Measurements from ENCODE around the gene METTL22.

Gene METTL22

GRCh38 chr16:8583732-8584131 is 37.8 kb upstream of the METTL22 start:
- Histone ChIP-seq H3K9me3 (ENCODE audit: control insufficient read depth in 1 of 2, low read length in 2 of 2) (no peaks in the 10 kb centered on the region), H3K27me3 (ENCODE audit: low read depth, low read length) (peaks cover 10% of the 10 kb centered on the region), H3K27ac (ENCODE audit: low read length) (no peak overlapping the region), H3K4me1 (ENCODE audit: control insufficient read depth in 1 of 2, insufficient read depth in 2 of 2, low read length in 2 of 2) (no peaks in the 10 kb centered on the region), H3K4me3 (ENCODE audit: low read depth in 1 of 2, low read length in 2 of 2) (no peak overlapping the region), H3K36me3 (ENCODE audit: control insufficient read depth in 1 of 2, insufficient read depth in 2 of 2, low read length in 2 of 2) (no peaks in the 10 kb centered on the region)

GRCh38 chr16:8585041-8585440 is 36.5 kb upstream of the METTL22 start:
- H3K36me3 ChIP-seq (ENCODE audit: control insufficient read depth in 1 of 2, insufficient read depth in 2 of 2, low read length in 2 of 2): no peaks in the 10 kb centered on the region
- H3K27me3 ChIP-seq (ENCODE audit: low read depth, low read length): peaks cover 20% of the 10 kb centered on the region
- H3K4me1 ChIP-seq (ENCODE audit: control insufficient read depth in 1 of 2, insufficient read depth in 2 of 2, low read length in 2 of 2): peaks cover 0 to 10% of the 10 kb centered on the region in 2 donors
- no peaks in the 10 kb centered on the region for H3K9me3 ChIP-seq (ENCODE audit: control insufficient read depth in 1 of 2, low read length in 2 of 2)
- H3K4me3 ChIP-seq (ENCODE audit: low read depth in 1 of 2, low read length in 2 of 2): no peak overlapping the region
- H3K27ac ChIP-seq (ENCODE audit: low read length): no peak overlapping the region

- H3K4me3 ChIP-seq (ENCODE audit: low read depth in 1 of 2, low read length in 2 of 2): no peak overlapping the region
- H3K36me3 ChIP-seq (ENCODE audit: control insufficient read depth in 1 of 2, insufficient read depth in 2 of 2, low read length in 2 of 2): no peaks in the 10 kb centered on the region
- H3K27ac ChIP-seq (ENCODE audit: low read length): no peak overlapping the region
- H3K27me3 ChIP-seq (ENCODE audit: low read depth, low read length): peaks cover 29% of the 10 kb centered on the region
- no peaks in the 10 kb centered on the region for H3K9me3 ChIP-seq (ENCODE audit: control insufficient read depth in 1 of 2, low read length in 2 of 2)
- H3K4me1 ChIP-seq (ENCODE audit: control insufficient read depth in 1 of 2, insufficient read depth in 2 of 2, low read length in 2 of 2): peaks cover 0 to 13% of the 10 kb centered on the region in 2 donors
Measured at GRCh38 chr16:8585857-8586256, 35.6 kb upstream of the METTL22 start.

- Histone ChIP-seq H3K27me3 (ENCODE audit: low read depth, low read length) (peaks cover 36% of the 10 kb centered on the region), H3K4me1 (ENCODE audit: control insufficient read depth in 1 of 2, insufficient read depth in 2 of 2, low read length in 2 of 2) (peaks cover 0 to 13% of the 10 kb centered on the region in 2 donors), H3K36me3 (ENCODE audit: control insufficient read depth in 1 of 2, insufficient read depth in 2 of 2, low read length in 2 of 2) (no peaks in the 10 kb centered on the region), H3K4me3 (ENCODE audit: low read depth in 1 of 2, low read length in 2 of 2) (no peak overlapping the region), H3K27ac (ENCODE audit: low read length) (no peak overlapping the region), H3K9me3 (ENCODE audit: control insufficient read depth in 1 of 2, low read length in 2 of 2) (no peaks in the 10 kb centered on the region)
Measured at GRCh38 chr16:8587065-8587464, 34.4 kb upstream of the METTL22 start.

GRCh38 chr16:8588682-8589056 is 32.8 kb upstream of the METTL22 start:
- H3K4me1 ChIP-seq (ENCODE audit: control insufficient read depth in 1 of 2, insufficient read depth in 2 of 2, low read length in 2 of 2): peaks cover 0 to 13% of the 10 kb centered on the region in 2 donors
- no peak overlapping the region for H3K4me3 ChIP-seq (ENCODE audit: low read depth in 1 of 2, low read length in 2 of 2)
- H3K9me3 ChIP-seq (ENCODE audit: control insufficient read depth in 1 of 2, low read length in 2 of 2): no peaks in the 10 kb centered on the region
- peaks cover 37% of the 10 kb centered on the region for H3K27me3 ChIP-seq (ENCODE audit: low read depth, low read length)
- H3K36me3 ChIP-seq (ENCODE audit: control insufficient read depth in 1 of 2, insufficient read depth in 2 of 2, low read length in 2 of 2): no peaks in the 10 kb centered on the region
- H3K27ac ChIP-seq (ENCODE audit: low read length): no peak overlapping the region

- Histone ChIP-seq H3K36me3 (ENCODE audit: control insufficient read depth in 1 of 2, insufficient read depth in 2 of 2, low read length in 2 of 2) (no peaks in the 10 kb centered on the region), H3K4me1 (ENCODE audit: control insufficient read depth in 1 of 2, insufficient read depth in 2 of 2, low read length in 2 of 2) (peaks cover 0 to 13% of the 10 kb centered on the region in 2 donors), H3K27me3 (ENCODE audit: low read depth, low read length) (peaks cover 39% of the 10 kb centered on the region), H3K9me3 (ENCODE audit: control insufficient read depth in 1 of 2, low read length in 2 of 2) (no peaks in the 10 kb centered on the region), H3K27ac (ENCODE audit: low read length) (no peak overlapping the region), H3K4me3 (ENCODE audit: low read depth in 1 of 2, low read length in 2 of 2) (no peak overlapping the region)
Measured at GRCh38 chr16:8589057-8589899, 32.2 kb upstream of the METTL22 start.

- Histone ChIP-seq H3K27ac (ENCODE audit: low read length) (no peak within 1 kb of the TSS), H3K4me1 (ENCODE audit: control insufficient read depth in 1 of 2, insufficient read depth in 2 of 2, low read length in 2 of 2) (peaks cover 0 to 13% of the 10 kb centered on the region in 2 donors), H3K36me3 (ENCODE audit: control insufficient read depth in 1 of 2, insufficient read depth in 2 of 2, low read length in 2 of 2) (no peaks in the 10 kb centered on the region), H3K27me3 (ENCODE audit: low read depth, low read length) (peaks cover 43% of the 10 kb centered on the region), H3K4me3 (ENCODE audit: low read depth in 1 of 2, low read length in 2 of 2) (no peak within 1 kb of the TSS), H3K9me3 (ENCODE audit: control insufficient read depth in 1 of 2, low read length in 2 of 2) (no peaks in the 10 kb centered on the region)
Measured at GRCh38 chr16:8589900-8590688, 31.4 kb upstream of the METTL22 start, which contains the start of gene TMEM114. Gene TMEM114, minus strand, starts transcription at chr16:8590511. Its CDS starts 673 bp downstream, at chr16:8589838.

- Histone ChIP-seq H3K4me1 (ENCODE audit: control insufficient read depth in 1 of 2, insufficient read depth in 2 of 2, low read length in 2 of 2) (peaks cover 0 to 13% of the 10 kb centered on the region in 2 donors), H3K4me3 (ENCODE audit: low read depth in 1 of 2, low read length in 2 of 2) (no peak overlapping the region), H3K27me3 (ENCODE audit: low read depth, low read length) (peaks cover 43% of the 10 kb centered on the region), H3K27ac (ENCODE audit: low read length) (no peak overlapping the region), H3K9me3 (ENCODE audit: control insufficient read depth in 1 of 2, low read length in 2 of 2) (peaks cover 0 to 1% of the 10 kb centered on the region in 2 donors), H3K36me3 (ENCODE audit: control insufficient read depth in 1 of 2, insufficient read depth in 2 of 2, low read length in 2 of 2) (no peaks in the 10 kb centered on the region)
Measured at GRCh38 chr16:8590811-8591210, 30.7 kb upstream of the METTL22 start.

GRCh38 chr16:8591451-8591850 is 30.0 kb upstream of the METTL22 start:
- peaks cover 0 to 13% of the 10 kb centered on the region in 2 donors for H3K4me1 ChIP-seq (ENCODE audit: control insufficient read depth in 1 of 2, insufficient read depth in 2 of 2, low read length in 2 of 2)
- peaks cover 4 to 7% of the 10 kb centered on the region in 2 donors for H3K9me3 ChIP-seq (ENCODE audit: control insufficient read depth in 1 of 2, low read length in 2 of 2)
- H3K4me3 ChIP-seq (ENCODE audit: low read depth in 1 of 2, low read length in 2 of 2): no peak overlapping the region
- no peaks in the 10 kb centered on the region for H3K36me3 ChIP-seq (ENCODE audit: control insufficient read depth in 1 of 2, insufficient read depth in 2 of 2, low read length in 2 of 2)
- no peak overlapping the region for H3K27ac ChIP-seq (ENCODE audit: low read length)
- H3K27me3 ChIP-seq (ENCODE audit: low read depth, low read length): peaks cover 43% of the 10 kb centered on the region

- H3K27ac ChIP-seq (ENCODE audit: low read length): no peak overlapping the region
- H3K36me3 ChIP-seq (ENCODE audit: control insufficient read depth in 1 of 2, insufficient read depth in 2 of 2, low read length in 2 of 2): no peaks in the 10 kb centered on the region
Measured at GRCh38 chr16:8594149-8594666, 27.3 kb upstream of the METTL22 start.

GRCh38 chr16:8595783-8596182 is 25.7 kb upstream of the METTL22 start:
- H3K36me3 ChIP-seq (ENCODE audit: control insufficient read depth in 1 of 2, insufficient read depth in 2 of 2, low read length in 2 of 2): no peaks in the 10 kb centered on the region
- no peak overlapping the region for H3K27ac ChIP-seq (ENCODE audit: low read length)
- peaks cover 7 to 12% of the 10 kb centered on the region in 2 donors for H3K9me3 ChIP-seq (ENCODE audit: control insufficient read depth in 1 of 2, low read length in 2 of 2)
- no peaks in the 10 kb centered on the region for H3K4me1 ChIP-seq (ENCODE audit: control insufficient read depth in 1 of 2, insufficient read depth in 2 of 2, low read length in 2 of 2)
- no peak overlapping the region for H3K4me3 ChIP-seq (ENCODE audit: low read depth in 1 of 2, low read length in 2 of 2)
- H3K27me3 ChIP-seq (ENCODE audit: low read depth, low read length): peaks cover 15% of the 10 kb centered on the region

More at GRCh38 chr16:8594149-8594666, 27.3 kb upstream of the METTL22 start:
- H3K4me1 ChIP-seq (ENCODE audit: control insufficient read depth in 1 of 2, insufficient read depth in 2 of 2, low read length in 2 of 2): peaks cover 0 to 12% of the 10 kb centered on the region in 2 donors
- no peak overlapping the region for H3K4me3 ChIP-seq (ENCODE audit: low read depth in 1 of 2, low read length in 2 of 2)
- H3K9me3 ChIP-seq (ENCODE audit: control insufficient read depth in 1 of 2, low read length in 2 of 2): peaks cover 7 to 12% of the 10 kb centered on the region in 2 donors
- H3K27me3 ChIP-seq (ENCODE audit: low read depth, low read length): peaks cover 28% of the 10 kb centered on the region
